ENCODE results near the gene PHF21A.

- TF ChIP-seq CTCF (IDR thresholded peaks at IDR 0.05) (no peak), POLR2A (IDR thresholded peaks at IDR 0.05) (no peak), EP300 (IDR thresholded peaks at IDR 0.05) (no peak)
Measured at GRCh38 chr11:46107780-46108179, 13.5 kb downstream of the PHF21A start.
